ENCODE measurements around the gene ANKIB1.
"Not testable (repeated sequence)": the region's sequence is repeated elsewhere in the genome, so short reads cannot be mapped to it uniquely, and the experiment has no call there.

Gene ANKIB1

DNA sequence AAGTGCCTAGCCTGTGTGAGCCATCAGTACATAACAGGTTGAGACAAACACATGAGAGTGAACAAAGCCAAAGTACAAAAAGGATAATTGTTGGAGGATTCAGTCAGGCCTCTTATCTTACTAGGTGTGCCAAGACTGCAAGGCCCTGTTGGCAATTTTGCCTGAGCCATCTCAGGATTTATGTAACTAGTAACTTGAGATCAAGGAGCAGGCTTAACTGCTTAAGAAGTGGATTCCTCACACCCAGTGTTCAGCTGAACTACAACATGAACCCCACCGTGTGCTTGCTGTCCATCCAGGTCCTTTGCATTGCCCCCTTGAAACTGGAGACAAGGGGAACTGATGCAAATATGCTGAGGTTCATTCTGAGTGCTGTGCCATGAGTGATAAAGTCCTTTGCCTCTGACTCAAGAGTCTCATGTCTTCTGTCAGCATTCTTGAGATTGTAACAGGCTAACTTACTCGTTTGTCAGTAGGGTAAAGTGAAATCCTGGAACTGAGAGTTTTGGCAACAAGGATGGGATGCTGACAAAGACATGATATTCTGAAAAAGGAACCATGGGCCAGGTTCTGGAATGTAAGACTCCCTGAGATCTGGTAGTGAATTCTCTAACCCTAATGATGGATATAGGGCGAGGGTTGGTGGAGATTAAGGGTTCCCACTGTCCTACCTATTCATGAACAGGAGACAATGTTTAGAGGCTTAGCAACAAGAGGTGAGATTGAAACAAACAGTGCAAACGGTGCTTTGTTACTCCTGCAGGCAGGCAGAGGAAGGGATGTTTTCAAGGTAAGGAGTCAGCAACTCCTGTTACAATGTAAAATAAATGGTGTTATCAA, 157.4 kb downstream of the ANKIB1 start:
- no peak overlapping the region for H3K4me3 ChIP-seq (ENCODE audit: low read depth, low read length)

DNA sequence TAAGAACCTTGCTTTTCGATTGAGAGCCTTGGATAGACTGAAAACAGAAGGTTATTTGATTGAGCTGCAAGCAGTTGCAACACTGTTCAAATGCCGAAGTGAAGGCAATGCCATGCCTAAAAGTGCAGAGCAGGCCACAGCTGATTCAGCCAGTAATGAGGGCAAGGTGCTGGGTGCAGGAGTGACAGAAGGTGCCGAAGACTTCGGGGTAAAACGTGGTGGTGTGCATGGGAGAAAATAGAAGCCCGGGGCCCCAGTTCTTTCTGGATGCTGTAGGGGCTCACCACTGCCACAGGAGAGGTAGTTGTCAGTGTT, 157.9 kb downstream of the ANKIB1 start:
- no peak overlapping the region for H3K4me3 ChIP-seq (ENCODE audit: low read depth, low read length)

DNA sequence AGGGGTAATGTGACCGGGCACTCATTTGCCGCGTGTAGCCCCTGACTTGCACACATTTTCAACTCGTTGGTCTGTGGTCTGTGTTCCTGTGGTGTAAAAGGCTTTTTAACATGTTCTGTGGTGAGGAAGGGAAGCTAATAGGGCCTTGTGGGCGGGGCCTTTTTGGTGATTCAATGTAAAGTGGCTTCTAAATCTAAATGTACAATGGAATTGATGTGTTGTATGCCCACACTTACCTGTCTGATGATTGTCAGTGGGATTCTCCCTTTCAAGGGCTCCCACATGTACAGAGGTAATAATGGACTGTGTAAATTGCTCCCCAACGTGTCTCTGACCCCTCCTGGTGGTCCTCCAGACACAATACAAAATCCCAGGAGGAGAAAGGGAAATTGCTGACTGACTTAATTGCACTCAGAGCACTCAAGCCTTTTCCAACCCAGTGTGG, 158.4 kb downstream of the ANKIB1 start:
- H3K4me3 ChIP-seq (ENCODE audit: low read depth, low read length), result no peak overlapping the region

DNA sequence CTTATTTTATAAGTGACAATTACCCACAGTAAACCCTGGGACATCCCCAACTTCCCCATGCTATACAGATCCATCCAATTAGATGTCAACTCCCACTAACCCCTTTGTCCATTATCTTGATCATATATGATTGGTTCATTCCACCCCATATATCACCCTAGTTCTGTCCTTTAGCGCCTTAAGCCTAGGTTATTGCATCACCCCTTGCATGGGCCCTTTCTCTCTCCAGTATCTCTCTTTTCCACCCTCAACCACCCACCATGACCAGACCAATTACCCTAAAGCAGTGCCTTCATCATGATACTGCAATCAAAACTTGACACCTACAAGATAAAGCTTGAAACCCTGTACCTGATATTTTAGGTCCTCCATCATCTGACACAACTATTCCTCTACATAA, 163.6 kb downstream of the ANKIB1 start:
- H3K4me3 ChIP-seq (ENCODE audit: low read depth, low read length), result no peak overlapping the region

- H3K4me3 ChIP-seq (ENCODE audit: low read depth, low read length), result not testable (repeated sequence)
Measured at GRCh38 chr7:92410162-92410561, 164.4 kb downstream of the ANKIB1 start.

DNA sequence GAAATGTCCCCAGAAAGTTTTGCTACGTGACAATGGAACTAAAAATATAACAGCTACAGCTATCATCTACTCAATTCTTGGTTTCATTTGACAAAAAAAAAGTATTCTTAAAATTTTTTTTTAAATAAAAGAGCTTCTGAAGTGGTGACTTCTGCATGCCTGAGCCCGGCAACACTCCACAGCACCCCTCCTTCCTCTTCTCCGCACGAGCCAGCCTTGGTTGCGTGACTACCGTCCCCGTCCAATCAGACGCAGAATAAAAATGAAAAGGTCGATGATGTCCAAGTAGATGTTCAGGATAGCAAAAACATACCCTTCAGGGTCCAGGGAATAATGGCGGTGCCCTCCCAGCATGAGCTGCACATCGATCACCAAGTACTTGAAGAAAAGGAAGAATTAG, 167.0 kb downstream of the ANKIB1 start:
- no peak overlapping the region for H3K4me3 ChIP-seq (ENCODE audit: low read depth, low read length)

DNA sequence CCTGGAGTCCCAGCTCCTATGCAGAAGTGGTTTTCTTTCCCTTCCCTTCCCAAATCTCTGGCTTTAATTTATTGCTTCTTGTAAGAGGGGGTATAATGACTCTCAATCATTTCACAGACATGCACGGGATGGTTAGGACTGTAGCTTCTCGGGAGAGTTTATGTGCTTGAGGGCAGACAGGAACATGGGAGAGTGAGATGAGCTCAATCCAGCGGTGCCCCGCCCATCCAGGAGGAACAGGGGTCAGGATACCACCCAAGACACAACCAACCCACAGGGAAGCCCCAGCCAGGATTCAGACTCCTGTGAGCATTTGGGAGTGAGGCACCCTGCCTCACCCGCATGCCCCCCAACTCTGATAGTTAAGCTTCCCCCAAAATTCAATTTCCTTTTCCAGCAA, 167.8 kb downstream of the ANKIB1 start:
- H3K4me3 ChIP-seq (ENCODE audit: low read depth, low read length), result no peak overlapping the region

GRCh38 chr7:92415225-92415624, 169.5 kb downstream of the ANKIB1 start:
- H3K4me3 ChIP-seq (ENCODE audit: low read depth, low read length), result no peak overlapping the region

- no peak overlapping the region for H3K4me3 ChIP-seq (ENCODE audit: low read depth, low read length)
Measured at GRCh38 chr7:92417913-92418312, 172.1 kb downstream of the ANKIB1 start.

- no peak overlapping the region for H3K4me3 ChIP-seq (ENCODE audit: low read depth, low read length)
Measured at GRCh38 chr7:92421676-92422435, 176.1 kb downstream of the ANKIB1 start.

DNA sequence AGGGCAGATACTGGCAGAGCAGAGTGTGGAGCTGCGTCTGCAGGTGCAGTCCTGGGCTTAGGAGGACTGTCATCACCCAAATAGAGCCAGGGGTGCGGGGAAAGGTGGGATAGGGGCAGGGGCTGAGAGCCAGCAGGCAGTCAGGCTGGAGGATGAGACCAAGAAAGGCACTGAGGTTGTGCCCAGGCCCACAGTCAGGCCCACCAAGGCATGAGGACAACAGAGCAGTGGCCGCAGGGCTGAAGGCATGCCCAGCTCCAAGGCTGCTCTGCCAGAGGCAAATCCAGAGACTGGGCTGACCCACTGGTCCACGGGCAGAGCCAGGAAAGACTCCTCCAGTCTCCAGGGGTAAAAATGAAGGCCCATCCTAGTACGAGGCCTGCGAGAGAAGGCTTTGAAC, 177.2 kb downstream of the ANKIB1 start:
- H3K4me3 ChIP-seq (ENCODE audit: low read depth, low read length), result no peak overlapping the region

GRCh38 chr7:92423710-92424131, 177.9 kb downstream of the ANKIB1 start:
- no peak overlapping the region for H3K4me3 ChIP-seq (ENCODE audit: low read depth, low read length)

DNA sequence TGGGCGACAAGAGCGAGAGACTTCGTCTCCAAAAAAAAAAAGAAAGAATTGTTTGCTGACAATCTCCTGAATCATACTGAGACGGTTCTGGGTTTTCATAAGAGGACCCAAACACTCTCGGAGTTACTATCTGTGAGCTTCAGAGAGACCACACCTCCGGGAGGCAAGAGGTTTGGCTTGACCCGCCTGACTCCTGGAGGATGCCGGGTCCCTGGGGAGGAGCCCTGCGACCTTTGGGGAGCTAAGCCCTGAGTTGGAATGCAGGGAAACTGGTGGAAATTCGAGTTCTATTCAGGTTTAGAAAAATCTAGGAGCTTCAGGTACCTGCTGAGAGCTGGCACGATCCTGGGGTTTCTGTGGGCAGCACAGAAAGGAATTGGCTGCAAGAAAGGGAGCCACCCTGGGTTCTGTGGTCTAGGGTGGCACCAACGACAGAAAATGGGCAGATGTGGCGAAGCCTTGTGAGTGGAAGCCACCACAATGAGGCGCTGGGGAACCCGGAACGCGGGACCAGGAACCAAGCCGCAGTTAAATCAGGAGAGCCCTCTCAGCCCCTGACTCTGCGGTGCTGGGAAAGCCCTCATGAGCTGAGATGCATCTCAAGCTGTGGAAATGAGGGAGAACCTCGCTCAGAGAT, 179.7 kb downstream of the ANKIB1 start:
- H3K4me3 ChIP-seq (ENCODE audit: low read depth, low read length), result no peak overlapping the region

DNA sequence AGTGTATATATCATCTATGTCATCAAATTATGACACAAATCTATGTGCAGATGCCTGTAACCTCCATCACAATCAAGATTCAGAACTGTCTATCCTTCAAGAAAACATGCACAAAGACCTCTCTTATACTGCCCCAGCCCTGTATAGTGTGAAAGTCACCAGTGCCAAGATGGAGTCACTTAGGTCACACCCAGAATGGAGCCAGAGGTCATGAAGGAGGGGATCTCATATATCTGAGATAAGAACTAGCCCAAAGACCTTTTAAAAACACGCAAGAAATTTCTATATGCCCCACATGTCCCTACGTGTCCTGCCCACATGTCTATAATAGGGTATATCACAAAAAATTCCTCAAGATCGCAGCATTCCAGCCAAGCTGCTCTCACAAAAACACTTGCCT, 181.4 kb downstream of the ANKIB1 start:
- H3K4me3 ChIP-seq (ENCODE audit: low read depth, low read length), result no peak overlapping the region

DNA sequence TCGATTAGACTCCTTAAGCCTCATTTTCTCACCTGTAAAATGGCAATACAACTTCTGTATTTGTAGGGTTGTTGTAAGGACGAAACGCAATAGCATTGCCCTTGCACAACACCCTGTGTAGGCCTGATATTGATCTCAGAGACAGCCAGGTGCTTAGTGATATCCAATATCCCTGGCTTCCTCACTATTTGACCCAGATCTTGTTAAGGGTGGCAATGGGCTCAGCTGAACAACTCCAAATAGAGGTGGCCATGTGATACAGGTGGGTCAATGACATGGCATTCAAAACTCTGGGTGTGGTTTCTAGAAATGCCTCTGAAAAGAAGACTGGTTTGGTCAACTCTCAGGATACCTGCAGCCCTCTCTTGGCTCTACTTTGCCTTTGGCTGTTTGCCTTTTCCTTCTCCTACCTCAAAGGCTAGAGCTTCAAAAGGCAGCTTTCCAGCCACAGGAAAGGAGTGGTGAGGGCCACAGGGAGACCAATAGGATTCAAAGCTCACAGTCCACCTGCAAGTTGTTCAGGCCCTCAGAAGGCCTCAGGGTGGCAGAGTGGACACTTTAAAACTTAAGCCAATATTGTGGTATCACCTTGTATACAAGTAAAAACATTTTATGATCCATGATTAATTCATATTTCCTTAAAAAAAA, 186.6 kb downstream of the ANKIB1 start:
- no peak overlapping the region for H3K4me3 ChIP-seq (ENCODE audit: low read depth, low read length)

DNA sequence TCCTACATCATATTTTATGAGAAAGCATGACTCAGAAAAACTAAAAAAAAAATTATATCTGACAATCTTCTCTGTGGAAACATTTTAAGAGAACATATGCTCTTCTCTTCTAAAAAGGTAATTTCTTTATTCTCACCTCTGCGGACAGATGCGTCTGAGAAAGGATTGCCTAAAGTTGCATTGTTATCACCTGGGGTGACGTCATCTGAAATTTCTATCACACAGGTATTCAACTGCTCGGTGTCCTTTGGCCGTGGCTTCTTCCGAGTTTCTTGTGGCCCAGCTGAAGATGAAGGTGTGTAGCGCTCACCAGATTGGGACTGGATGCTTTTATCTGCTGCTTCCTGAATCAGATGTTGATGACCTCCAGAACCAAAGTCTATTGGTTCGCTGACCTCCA, 187.2 kb downstream of the ANKIB1 start:
- H3K4me3 ChIP-seq (ENCODE audit: low read depth, low read length), result no peak overlapping the region

- H3K4me3 ChIP-seq (ENCODE audit: low read depth, low read length), result no peak overlapping the region
Measured at GRCh38 chr7:92435542-92435941, 189.8 kb downstream of the ANKIB1 start.

DNA sequence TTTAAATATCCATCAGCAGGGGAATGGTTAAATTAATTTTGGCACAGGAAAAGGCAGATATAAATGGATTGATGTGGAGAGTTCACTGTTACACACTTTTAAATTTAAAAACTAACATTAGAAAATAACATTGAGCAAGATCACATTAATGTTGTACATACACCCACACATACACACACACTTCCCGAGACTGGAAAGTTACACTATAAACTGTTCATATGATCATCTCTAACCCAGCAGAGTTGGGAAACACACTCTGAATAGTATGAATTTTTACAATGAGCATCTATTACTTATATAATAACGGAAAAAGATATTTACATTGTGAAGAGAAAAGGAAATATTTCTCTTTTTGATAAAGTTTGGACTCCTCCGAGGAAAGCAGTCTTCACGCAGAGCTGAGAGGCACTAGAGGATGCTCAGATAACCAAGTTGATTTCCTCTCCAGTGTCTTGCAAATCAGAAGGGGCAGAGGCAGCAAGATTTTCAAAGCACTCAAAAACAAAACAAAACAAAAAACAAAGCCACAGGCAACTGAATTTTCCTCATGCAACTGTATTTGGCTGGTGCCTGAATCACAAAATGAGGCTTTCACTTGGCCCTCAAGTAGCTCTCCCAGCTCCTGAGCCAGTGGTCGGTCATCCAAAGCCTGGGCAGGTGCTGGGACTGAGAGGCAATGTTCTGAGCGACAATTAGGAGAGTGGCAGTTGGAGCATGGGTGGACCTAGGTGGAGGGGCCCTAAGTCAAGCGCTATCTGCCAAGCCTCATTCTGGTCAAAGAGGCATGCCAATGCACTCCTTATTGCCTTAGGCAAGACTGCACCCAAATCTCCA, 191.1 kb downstream of the ANKIB1 start:
- no peak overlapping the region for H3K4me3 ChIP-seq (ENCODE audit: low read depth, low read length)

GRCh38 chr7:92437956-92438491, 192.2 kb downstream of the ANKIB1 start:
- H3K4me3 ChIP-seq (ENCODE audit: low read depth, low read length), result no peak overlapping the region

DNA sequence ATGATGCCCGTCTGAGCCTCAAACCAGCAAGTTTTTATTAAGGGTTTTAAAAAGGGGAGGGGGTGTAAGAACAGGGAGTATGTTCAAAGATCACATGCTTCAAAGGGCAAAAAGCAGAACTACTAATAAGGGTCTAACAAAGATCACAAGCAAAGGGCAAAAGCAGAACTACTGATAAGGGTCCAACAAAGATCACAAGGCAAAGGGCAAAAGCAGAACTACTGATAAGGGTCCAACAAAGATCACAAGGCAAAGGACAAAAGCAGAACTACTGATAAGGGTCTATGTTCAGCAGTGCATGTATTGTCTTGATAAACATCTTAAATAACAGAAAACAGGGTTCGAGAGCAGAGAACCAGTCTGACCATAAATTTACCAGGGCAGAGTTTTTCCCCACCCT, 196.9 kb downstream of the ANKIB1 start:
- H3K4me3 ChIP-seq (ENCODE audit: low read depth, low read length), result not testable (repeated sequence)
